ENCODE results near the gene CIAO2B. TPM values are rescaled to one million over a fixed set of nuclear protein-coding genes. Genes with fewer than 3 reads are reported as not detected.

CIAO2B gene
- total and polyA plus RNA-seq, 2 donors (not counting 3 experiments of a cell fraction or from before 2014, with no cell fraction given) = 78.7 to 314 TPM

- intact Hi-C loops (cut with micrococcal nuclease) (loop anchor here (1.0 to 10.0 kb wide), 3 partner anchors 28 to 1959 kb away; no protein-coding TSS in a partner anchor), dilution Hi-C loops (cut with MboI; ENCODE audit: extremely low pct_ligation_motif_present, low sequenced_read_pairs) (no loop called here)
- no peaks in the 10 kb centered on the region for H3K9me1 ChIP-seq (replicated peaks; ENCODE audit: control insufficient read depth, extremely low read depth, insufficient read depth, low read length)
- H3K27ac ChIP-seq (ENCODE audit: insufficient read depth, low read depth, low read length) = no peak overlapping the region
- no peak for FAIRE-seq
- no peak overlapping the region for H3K4me2 ChIP-seq (ENCODE audit: insufficient read depth, low read length)
- H2AFZ ChIP-seq (ENCODE audit: low read depth, low read length) = no peak overlapping the region
- H4K20me1 ChIP-seq (replicated peaks; ENCODE audit: control insufficient read depth, extremely low read depth, insufficient read depth, low read length) = no peaks in the 10 kb centered on the region
- no peaks in the 10 kb centered on the region for H3K27me3 ChIP-seq (ENCODE audit: control insufficient read depth in 2 of 2, insufficient read depth in 2 of 2, low read length in 2 of 2)
- DNase-seq (ENCODE audit: low read depth, low spot score) = no peak
- H3K9ac ChIP-seq (replicated peaks; ENCODE audit: extremely low read depth, insufficient read depth, low read length) = no peak overlapping the region
- H3K4me1 ChIP-seq (ENCODE audit: control insufficient read depth, extremely low read depth, insufficient read depth, low read length) = peaks cover 8% of the 10 kb centered on the region
- ChIA-PET POLR2A (no interaction called here), CTCF (interaction anchor here (0.8 to 5.2 kb wide), 28 partner anchors 8 to 285 kb away, joined by 3 to 72 read pairs (median 6); partner anchors contain the start of genes CDH16, CES3, CIAO2B and NAE1)
- TF ChIP-seq POLR2A (IDR thresholded peaks at IDR 0.05; ENCODE audit: low read depth, low read length) (no peak), EZH2 (IDR thresholded peaks at IDR 0.05; ENCODE audit: borderline replicate concordance, low read depth, low read length, severe bottlenecking) (no peak), FOS (IDR thresholded peaks at IDR 0.05; ENCODE audit: borderline replicate concordance, insufficient read depth, low read length) (no peak), GATA2 (IDR thresholded peaks at IDR 0.05; ENCODE audit: insufficient read depth, insufficient read length, low read depth, low read length) (no peak), MYC (IDR thresholded peaks at IDR 0.05; ENCODE audit: low read depth, low read length) (no peak), POLR2AphosphoS5 (IDR thresholded peaks at IDR 0.05; ENCODE audit: insufficient read depth, low read depth, low read length) (no peak), MAX (IDR thresholded peaks at IDR 0.05; ENCODE audit: insufficient read depth, insufficient read length) (no peak), CTCF (IDR thresholded peaks at IDR 0.05; ENCODE audit: extremely low read depth in 1 of 2, insufficient read depth in 1 of 2, low read depth in 1 of 2, low read length in 2 of 2) (no peak), JUN (IDR thresholded peaks at IDR 0.05; ENCODE audit: borderline replicate concordance, insufficient read depth, insufficient read length, low read depth) (no peak)
- H3K4me3 ChIP-seq (replicated peaks in 1 of 3; ENCODE audit: insufficient read depth in 1 of 3, low read depth in 1 of 3, low read length in 3 of 3) = no peak overlapping the region
- no peaks in the 10 kb centered on the region for H3K79me2 ChIP-seq (ENCODE audit: control insufficient read depth, insufficient read depth, low read length)
- BruUV-seq (replicated peaks) = no TSS peak
- no peaks in the 10 kb centered on the region for H3K36me3 ChIP-seq (ENCODE audit: control insufficient read depth in 2 of 2, extremely low read depth in 1 of 2, insufficient read depth in 2 of 2, low read length in 2 of 2)
- H3K9me3 ChIP-seq (replicated peaks; ENCODE audit: control insufficient read depth, insufficient read depth, low read length) = no peaks in the 10 kb centered on the region
Observed at GRCh38 chr16:66895999-66896398, 38.2 kb downstream of the CIAO2B start.
